ENCODE results near the gene DKK3. TPM values are rescaled to one million over a fixed set of nuclear protein-coding genes. Genes with fewer than 3 reads are reported as not detected.

Gene DKK3
- polyA plus RNA-seq, 1 experiment: 1,276 TPM

DNA sequence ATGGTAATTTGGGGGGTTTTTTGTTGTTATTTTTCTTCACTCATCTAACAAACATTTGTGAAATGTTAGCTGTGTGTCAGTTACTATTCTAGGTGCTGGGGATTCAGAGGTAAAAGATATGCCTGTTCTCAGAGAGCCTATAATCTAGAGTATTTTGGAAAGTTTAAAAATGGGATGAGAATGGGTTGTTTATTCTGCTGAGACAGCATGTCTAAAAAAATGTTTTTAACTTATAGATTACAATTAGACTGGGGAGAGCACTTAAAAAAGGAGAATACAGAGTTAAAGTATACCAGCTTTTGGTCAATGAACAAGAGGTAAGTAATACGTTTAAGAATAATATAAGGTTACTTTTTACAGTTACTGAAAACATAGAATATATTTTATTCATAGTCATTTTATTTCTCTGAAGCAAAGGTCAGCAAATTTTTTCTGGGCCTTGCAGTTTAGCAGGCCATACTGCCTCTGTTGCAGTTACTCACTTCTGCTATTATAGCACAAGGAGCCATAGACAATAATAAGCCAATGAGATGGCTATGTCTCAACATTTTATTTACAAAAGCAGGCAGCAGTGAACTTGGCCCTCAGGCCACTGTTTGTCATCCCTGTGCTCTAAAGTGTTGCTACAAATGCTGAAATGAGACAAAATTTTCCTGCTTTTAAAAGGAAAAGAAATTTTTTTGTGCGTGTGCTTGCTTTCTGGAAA, 60.0 kb downstream of the DKK3 start:
- ChIA-PET POLR2A (no interaction called here), CTCF (interaction anchor here (1.0 to 2.6 kb wide), 2 partner anchors 12 to 19 kb away, joined by 3 to 12 read pairs; no protein-coding TSS in a partner anchor)
- Histone ChIP-seq H3K36me3 (ENCODE audit: control insufficient read depth, insufficient read depth, low read length) (no peaks in the 10 kb centered on the region; the same call in 1 of the 2 replicates), H3K27me3 (ENCODE audit: control insufficient read depth, insufficient read depth, low read length) (no peaks in the 10 kb centered on the region), H3K4me3 (ENCODE audit: low read depth, low read length) (no peak overlapping the region)
- TF ChIP-seq, protein P1, sequence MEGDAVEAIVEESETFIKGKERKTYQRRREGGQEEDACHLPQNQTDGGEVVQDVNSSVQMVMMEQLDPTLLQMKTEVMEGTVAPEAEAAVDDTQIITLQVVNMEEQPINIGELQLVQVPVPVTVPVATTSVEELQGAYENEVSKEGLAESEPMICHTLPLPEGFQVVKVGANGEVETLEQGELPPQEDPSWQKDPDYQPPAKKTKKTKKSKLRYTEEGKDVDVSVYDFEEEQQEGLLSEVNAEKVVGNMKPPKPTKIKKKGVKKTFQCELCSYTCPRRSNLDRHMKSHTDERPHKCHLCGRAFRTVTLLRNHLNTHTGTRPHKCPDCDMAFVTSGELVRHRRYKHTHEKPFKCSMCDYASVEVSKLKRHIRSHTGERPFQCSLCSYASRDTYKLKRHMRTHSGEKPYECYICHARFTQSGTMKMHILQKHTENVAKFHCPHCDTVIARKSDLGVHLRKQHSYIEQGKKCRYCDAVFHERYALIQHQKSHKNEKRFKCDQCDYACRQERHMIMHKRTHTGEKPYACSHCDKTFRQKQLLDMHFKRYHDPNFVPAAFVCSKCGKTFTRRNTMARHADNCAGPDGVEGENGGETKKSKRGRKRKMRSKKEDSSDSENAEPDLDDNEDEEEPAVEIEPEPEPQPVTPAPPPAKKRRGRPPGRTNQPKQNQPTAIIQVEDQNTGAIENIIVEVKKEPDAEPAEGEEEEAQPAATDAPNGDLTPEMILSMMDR (IDR thresholded peaks at IDR 0.05; ENCODE audit: insufficient read depth, low read depth, low read length): no peak
- no peak for DNase-seq (ENCODE audit: low read depth)

DNA sequence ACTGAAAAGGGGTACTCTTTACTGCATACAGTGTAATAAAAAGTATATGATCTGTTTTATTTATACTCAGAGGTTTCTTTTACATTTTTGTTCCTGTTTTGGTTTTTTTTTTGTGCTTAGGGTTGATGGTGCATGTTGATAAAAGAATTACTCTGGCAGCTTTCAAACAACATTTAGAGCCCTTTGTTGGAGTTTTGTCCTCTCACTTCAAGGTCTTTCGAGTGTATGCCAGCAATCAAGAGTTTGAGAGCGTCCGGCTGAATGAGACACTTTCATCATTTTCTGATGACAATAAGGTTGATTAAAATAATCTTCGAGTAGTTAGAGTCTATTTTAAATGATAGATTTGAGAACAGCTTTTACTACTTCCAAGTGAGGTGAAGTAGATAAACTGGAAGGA, 60.6 kb downstream of the DKK3 start:
- no peak for DNase-seq (ENCODE audit: low read depth)
- POLR2A ChIA-PET: interaction anchor here (0.6 kb wide), 1 partner anchor 9 kb away, joined by 3 read pairs; no protein-coding TSS in a partner anchor
- TF ChIP-seq, protein P1 (IDR thresholded peaks at IDR 0.05; ENCODE audit: insufficient read depth, low read depth, low read length): no peak
- H3K27me3 ChIP-seq (ENCODE audit: control insufficient read depth, insufficient read depth, low read length): no peaks in the 10 kb centered on the region
- H3K4me3 ChIP-seq (ENCODE audit: low read depth, low read length): no peak overlapping the region
- H3K36me3 ChIP-seq (ENCODE audit: control insufficient read depth, insufficient read depth, low read length): no peaks in the 10 kb centered on the region
- CTCF ChIA-PET: interaction anchor here (1.0 to 2.6 kb wide), 2 partner anchors 12 to 19 kb away, joined by 3 to 12 read pairs; no protein-coding TSS in a partner anchor

DNA sequence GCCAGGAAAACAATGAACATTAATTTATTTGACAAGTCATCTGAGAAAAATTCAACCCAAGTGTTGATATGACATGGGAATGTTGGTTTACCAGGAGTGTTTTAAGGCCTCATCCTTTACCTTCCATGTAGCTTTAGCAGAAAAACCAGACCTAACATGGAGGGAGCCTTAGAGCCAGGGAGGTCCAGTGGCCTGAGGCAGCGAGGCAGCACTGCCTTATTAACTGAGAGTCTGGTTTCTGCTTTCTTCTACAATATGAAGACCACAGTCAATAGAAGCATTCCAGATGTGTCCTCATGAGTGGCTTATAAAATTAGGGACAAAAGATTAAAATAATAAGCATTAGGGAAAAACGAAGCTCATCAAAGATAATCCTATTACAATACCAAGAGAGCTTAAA, 61.5 kb downstream of the DKK3 start:
- Histone ChIP-seq H3K36me3 (ENCODE audit: control insufficient read depth, insufficient read depth, low read length) (no peaks in the 10 kb centered on the region), H3K27me3 (ENCODE audit: control insufficient read depth, insufficient read depth, low read length) (no peaks in the 10 kb centered on the region), H3K4me3 (ENCODE audit: low read depth, low read length) (no peak overlapping the region)
- no peak for DNase-seq (ENCODE audit: low read depth)
- ChIA-PET CTCF (interaction anchor here (1.0 to 2.6 kb wide), 6 partner anchors 9 to 95 kb away, joined by 3 to 12 read pairs (median 4); no protein-coding TSS in a partner anchor), POLR2A (interaction anchor here (0.6 kb wide), 1 partner anchor 9 kb away, joined by 3 read pairs; no protein-coding TSS in a partner anchor)
- TF ChIP-seq, protein P1 (IDR thresholded peaks at IDR 0.05; ENCODE audit: insufficient read depth, low read depth, low read length): no peak

DNA sequence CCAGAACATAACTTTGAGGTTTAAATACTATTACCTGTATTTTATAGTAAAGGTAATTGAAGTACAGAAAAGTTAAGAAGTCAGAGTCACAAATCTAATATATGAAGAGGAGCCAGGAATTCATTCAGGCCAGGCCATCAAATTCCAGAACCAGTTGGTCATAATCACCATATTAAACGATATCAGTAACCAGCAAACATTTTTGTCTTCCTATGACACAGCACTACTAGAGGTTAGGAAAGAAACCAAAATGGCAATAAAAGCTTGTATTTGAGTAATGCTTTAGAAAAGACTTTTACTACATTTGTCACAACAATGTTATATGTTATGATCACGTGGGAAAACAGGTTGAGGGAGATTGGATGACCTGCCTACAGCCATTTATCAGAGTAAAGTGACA, 62.2 kb downstream of the DKK3 start:
- ChIA-PET CTCF (interaction anchor here (1.0 to 2.6 kb wide), 6 partner anchors 14 to 98 kb away, joined by 3 to 12 read pairs (median 4); no protein-coding TSS in a partner anchor), POLR2A (no interaction called here)
- DNase-seq (ENCODE audit: low read depth): peak; percentile 59
- Histone ChIP-seq H3K4me3 (ENCODE audit: low read depth, low read length) (no peak overlapping the region), H3K27me3 (ENCODE audit: control insufficient read depth, insufficient read depth, low read length) (no peaks in the 10 kb centered on the region), H3K36me3 (ENCODE audit: control insufficient read depth, insufficient read depth, low read length) (no peaks in the 10 kb centered on the region)
- TF ChIP-seq, protein P1 (IDR thresholded peaks at IDR 0.05; ENCODE audit: insufficient read depth, low read depth, low read length): no peak

DNA sequence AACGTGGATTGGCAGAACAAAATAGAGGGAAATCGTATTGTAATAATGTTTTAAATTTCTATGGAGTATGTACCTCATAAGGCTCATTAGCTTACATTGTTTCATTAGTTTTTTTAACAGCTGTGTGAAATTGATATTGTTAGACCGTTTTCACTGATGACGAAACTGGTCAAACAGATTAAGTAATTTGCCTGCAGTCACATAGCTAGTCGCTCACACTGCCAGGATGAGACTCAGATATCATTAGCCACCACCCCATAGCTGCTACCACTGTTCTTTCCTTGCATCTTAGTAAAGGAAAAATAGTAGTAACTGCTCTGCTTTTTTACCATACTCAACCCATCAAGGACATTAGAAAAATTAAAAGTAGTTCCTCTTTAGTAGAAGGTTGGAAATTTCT, 64.0 kb downstream of the DKK3 start:
- no peak for DNase-seq (ENCODE audit: low read depth)
- CTCF ChIA-PET: interaction anchor here (1.0 to 3.3 kb wide), 3 partner anchors 13 to 43 kb away, joined by 3 to 14 read pairs (median 5); no protein-coding TSS in a partner anchor
- no peaks in the 10 kb centered on the region for H3K36me3 ChIP-seq (ENCODE audit: control insufficient read depth, insufficient read depth, low read length)
- H3K27me3 ChIP-seq (ENCODE audit: control insufficient read depth, insufficient read depth, low read length): no peaks in the 10 kb centered on the region
- POLR2A ChIA-PET: no interaction called here
- H3K4me3 ChIP-seq (ENCODE audit: low read depth, low read length): no peak overlapping the region
- TF ChIP-seq, protein P1 (IDR thresholded peaks at IDR 0.05; ENCODE audit: insufficient read depth, low read depth, low read length): no peak

Measured in BJ (cell line).